NB4 (cell line): Measurements from ENCODE around the gene LAMA4.

Source experiments
- DNase-seq: peaks from one replicate; pipeline ENCODE4 v3.0.0; 2010; ENCODE audit warnings: low read depth
- H3K4me3 ChIP-seq: one replicate; pipeline ENCODE4 v1.5.1; 2011; ENCODE audit warnings: mild to moderate bottlenecking, low read depth, low read length, moderate library complexity
- MYC ChIP-seq: IDR thresholded peaks from 2 replicates; pipeline ENCODE4 v1.6.1; 2011; ENCODE audit warnings: low read depth, low read length
- POLR2A ChIP-seq: IDR thresholded peaks from 2 replicates; pipeline ENCODE4 v1.6.1; 2011; ENCODE audit warnings: mild to moderate bottlenecking; ENCODE audit not compliant: insufficient read length; ENCODE audit errors: extremely low read depth
- TF ChIP-seq, protein P1 (sequence below): IDR thresholded peaks from one replicate; pipeline ENCODE4 v1.5.1; 2012; ENCODE audit warnings: low read depth, low read length
- TF ChIP-seq, protein P2 (sequence below): IDR thresholded peaks from 2 replicates; pipeline ENCODE4 v1.6.1; 2011; ENCODE audit warnings: low read depth, low read length

The LAMA4 gene

DNA sequence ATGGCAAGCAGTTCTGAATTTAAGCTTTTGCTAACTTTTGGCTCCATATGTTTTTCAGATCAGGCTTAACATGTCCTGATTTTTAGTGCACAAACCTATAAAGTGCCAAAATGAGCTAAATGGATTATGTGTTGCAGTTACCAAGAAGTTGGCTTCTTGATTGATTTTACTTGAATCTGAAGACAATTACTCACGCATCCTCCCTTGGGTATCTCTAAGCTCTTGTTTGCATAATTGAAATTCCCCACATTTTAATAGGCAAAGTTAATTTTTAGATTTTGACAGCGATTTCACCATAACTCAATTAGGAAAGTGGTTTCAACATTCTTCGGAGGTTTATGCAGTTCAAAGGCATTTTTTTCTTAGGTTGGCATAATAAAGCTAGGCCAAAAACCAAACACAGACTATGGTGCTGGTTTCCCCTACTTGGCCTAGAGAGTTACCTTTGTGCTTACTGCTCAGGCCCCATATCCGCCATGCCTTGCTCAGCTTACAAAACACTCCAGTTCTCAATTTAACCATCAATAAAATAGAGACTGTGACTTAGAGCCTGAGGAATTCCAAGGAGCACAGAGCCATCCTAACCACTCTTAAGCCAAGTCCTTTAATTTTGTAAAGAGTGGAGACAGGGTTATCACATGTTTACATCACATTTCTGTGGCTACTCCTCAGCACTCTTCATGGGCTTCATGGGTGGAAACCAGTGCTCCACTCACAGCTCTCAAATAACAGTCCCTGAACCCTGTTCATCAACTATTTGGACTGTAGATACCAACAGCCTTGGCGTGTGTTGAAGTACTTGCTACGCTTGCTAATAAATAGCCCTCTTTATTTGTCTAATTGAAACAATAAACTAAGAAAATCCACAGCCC is 32.1 kb downstream of the LAMA4 start:
- H3K4me3 ChIP-seq, result no peak overlapping the region
- TF ChIP-seq MYC (no peak), POLR2A (no peak)
- TF ChIP-seq, protein P1, sequence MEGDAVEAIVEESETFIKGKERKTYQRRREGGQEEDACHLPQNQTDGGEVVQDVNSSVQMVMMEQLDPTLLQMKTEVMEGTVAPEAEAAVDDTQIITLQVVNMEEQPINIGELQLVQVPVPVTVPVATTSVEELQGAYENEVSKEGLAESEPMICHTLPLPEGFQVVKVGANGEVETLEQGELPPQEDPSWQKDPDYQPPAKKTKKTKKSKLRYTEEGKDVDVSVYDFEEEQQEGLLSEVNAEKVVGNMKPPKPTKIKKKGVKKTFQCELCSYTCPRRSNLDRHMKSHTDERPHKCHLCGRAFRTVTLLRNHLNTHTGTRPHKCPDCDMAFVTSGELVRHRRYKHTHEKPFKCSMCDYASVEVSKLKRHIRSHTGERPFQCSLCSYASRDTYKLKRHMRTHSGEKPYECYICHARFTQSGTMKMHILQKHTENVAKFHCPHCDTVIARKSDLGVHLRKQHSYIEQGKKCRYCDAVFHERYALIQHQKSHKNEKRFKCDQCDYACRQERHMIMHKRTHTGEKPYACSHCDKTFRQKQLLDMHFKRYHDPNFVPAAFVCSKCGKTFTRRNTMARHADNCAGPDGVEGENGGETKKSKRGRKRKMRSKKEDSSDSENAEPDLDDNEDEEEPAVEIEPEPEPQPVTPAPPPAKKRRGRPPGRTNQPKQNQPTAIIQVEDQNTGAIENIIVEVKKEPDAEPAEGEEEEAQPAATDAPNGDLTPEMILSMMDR, result no peak
- TF ChIP-seq, protein P2, sequence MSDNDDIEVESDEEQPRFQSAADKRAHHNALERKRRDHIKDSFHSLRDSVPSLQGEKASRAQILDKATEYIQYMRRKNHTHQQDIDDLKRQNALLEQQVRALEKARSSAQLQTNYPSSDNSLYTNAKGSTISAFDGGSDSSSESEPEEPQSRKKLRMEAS, result no peak
- no peak for DNase-seq

DNA sequence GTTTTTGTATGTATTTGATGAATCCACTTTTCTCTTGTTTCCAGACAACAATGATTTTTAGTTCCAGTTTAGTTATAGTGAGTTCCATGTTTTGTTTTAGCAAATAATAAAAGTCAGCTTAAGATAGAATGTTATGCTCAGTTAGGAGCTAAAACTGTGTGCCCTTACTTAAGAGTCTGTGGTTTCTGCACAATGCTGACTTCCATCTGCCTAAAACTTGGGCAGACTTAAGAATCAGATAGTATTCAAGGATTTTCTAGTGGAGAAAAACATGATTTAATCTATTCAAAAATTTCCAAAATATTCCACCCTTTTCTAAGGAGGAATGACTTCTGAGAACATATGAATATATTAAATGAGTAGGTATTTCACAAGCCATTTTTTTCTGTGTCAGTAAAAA is 32.8 kb downstream of the LAMA4 start:
- no peak for DNase-seq
- H3K4me3 ChIP-seq, result no peak overlapping the region
- TF ChIP-seq, protein P1, result no peak
- no peak for TF ChIP-seq POLR2A
- TF ChIP-seq, protein P2, result no peak
- no peak for TF ChIP-seq MYC

DNA sequence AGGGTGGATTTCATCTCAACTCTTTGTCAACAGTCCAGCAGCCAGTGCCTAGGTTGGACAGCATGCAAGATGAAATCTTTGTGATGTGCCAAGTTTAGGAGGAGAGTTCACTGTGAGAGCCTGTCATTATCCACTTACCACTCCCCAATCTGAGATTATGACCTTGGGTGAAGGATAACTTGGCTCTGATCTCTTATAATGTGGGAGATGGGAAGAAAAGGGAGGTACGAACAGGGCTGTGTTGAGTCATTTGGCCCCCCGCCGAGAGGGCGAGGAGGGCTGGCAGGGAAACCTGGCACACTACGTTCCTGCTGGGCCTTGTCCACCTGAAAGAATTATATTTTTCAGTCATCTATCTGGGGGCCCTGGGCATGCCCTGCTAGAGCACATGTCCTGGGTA is 35.8 kb downstream of the LAMA4 start:
- no peak for DNase-seq
- H3K4me3 ChIP-seq, result no peak overlapping the region
- TF ChIP-seq, protein P2, result no peak
- TF ChIP-seq MYC, result no peak
- TF ChIP-seq, protein P1, result no peak

DNA sequence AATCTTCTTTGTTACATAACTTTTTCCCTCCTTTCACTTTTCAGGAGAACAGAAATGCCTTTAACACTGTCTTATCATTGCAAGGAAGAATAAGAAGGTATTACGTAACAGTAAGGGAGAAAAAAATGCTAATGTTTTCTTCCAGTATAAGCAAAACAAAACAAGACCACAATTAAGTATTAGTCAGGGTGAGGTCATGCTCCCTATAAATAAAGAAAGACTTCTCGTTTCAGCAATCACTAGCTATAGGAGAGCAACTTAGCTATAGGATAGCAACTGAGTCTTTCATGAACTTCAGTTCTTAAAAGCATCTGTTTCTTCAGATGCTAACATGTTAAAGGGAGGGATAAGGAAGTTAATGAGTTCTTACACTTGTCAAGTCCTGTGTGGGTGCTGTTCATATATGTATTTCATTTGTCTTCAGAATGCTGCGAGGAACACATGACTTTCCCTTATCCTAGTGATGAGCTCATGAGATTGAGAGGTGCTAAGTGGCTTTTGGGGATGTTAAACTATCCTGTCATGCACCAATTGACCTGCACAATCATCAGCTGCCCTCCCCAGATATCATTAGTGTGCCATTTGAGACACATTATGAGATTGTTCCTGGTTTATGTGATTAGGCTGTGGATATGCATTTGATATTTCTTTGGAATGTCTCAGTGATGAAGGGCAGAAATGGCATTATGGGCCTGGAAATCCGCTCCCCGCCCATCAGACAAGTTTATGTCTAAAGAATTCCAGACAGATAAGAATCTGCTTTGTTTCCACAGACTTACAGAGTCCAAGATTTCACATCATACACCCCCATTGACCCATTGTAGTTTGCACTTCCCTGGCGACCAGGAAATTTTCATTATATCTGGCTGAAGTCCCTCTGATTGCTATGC is 37.5 kb downstream of the LAMA4 start:
- no peak overlapping the region for H3K4me3 ChIP-seq
- TF ChIP-seq, protein P1, result no peak
- TF ChIP-seq POLR2A (no peak), MYC (no peak)
- TF ChIP-seq, protein P2, result no peak
- DNase-seq, result peak; percentile 5

DNA sequence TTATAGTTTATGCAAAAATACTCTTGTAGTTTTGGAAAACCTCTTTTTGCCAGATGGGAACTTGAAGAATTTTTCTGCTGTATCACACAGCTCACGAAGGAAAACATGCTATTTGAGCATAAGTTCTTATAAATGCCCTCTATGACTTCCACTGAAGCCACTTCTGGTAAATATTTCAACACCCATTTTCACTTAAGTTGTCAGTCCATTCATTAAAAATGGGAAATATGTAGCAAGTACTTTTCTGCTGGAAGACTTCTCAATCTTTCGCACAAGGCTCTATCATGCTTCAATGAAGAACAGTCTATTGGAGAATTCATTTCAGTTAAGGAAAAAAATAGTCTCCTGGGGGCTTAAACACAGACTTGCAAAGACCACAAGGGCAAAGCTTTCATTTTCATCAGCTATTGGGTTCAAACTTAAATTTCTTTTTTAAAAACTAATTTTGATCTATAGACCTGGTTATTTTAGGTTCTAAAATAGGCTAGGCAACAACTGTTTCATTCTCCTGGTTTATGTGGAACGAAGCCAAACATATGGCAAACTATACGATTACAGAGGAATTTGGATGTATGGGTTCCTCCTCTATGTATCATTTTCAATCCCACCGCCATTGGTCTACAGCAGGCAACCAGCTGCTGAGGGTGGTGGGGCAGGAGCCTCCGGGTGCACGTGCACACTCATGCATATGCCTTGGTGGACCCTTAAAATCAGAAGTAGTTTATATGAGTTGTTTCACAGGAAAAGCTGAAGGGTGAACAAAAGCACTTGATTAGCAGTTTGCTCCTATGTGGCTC is 38.7 kb downstream of the LAMA4 start:
- TF ChIP-seq, protein P2, result no peak
- TF ChIP-seq, protein P1, result no peak
- TF ChIP-seq POLR2A (no peak), MYC (no peak)
- no peak overlapping the region for H3K4me3 ChIP-seq
- DNase-seq, result no peak
